IPS-18a (cell line): ENCODE results near the gene SECTM1.

Experiments
- H3K27ac ChIP-seq: one replicate; pipeline ENCODE4 v1.5.1; 2013; ENCODE audit warnings: low read length
- H3K27me3 ChIP-seq: one replicate; pipeline ENCODE4 v1.6.1; 2013; ENCODE audit warnings: mild to moderate bottlenecking, low read length; ENCODE audit not compliant: control insufficient read depth, insufficient read depth
- H3K36me3 ChIP-seq: one replicate; pipeline ENCODE4 v1.6.1; 2013; ENCODE audit warnings: low read depth, low read length; ENCODE audit not compliant: control insufficient read depth
- H3K4me1 ChIP-seq: one replicate; pipeline ENCODE4 v1.6.1; 2013; ENCODE audit warnings: low read depth, low read length; ENCODE audit not compliant: control insufficient read depth
- H3K4me3 ChIP-seq: one replicate; pipeline ENCODE4 v1.5.1; 2013; ENCODE audit warnings: low read length
- H3K9ac ChIP-seq: one replicate; pipeline ENCODE4 v1.6.1; 2013; ENCODE audit warnings: mild to moderate bottlenecking, low read length, moderate library complexity
- H3K9me3 ChIP-seq: one replicate; pipeline ENCODE4 v1.6.1; 2013; ENCODE audit warnings: low read depth, low read length; ENCODE audit not compliant: control insufficient read depth

The SECTM1 gene

GRCh38 chr17:82314012-82314726 lies 19.4 kb downstream of the SECTM1 start:
- Histone ChIP-seq H3K4me3 (no peak overlapping the region), H3K9ac (no peak overlapping the region), H3K4me1 (no peaks in the 10 kb centered on the region), H3K9me3 (no peaks in the 10 kb centered on the region), H3K36me3 (no peaks in the 10 kb centered on the region), H3K27me3 (no peaks in the 10 kb centered on the region), H3K27ac (no peak overlapping the region)

DNA sequence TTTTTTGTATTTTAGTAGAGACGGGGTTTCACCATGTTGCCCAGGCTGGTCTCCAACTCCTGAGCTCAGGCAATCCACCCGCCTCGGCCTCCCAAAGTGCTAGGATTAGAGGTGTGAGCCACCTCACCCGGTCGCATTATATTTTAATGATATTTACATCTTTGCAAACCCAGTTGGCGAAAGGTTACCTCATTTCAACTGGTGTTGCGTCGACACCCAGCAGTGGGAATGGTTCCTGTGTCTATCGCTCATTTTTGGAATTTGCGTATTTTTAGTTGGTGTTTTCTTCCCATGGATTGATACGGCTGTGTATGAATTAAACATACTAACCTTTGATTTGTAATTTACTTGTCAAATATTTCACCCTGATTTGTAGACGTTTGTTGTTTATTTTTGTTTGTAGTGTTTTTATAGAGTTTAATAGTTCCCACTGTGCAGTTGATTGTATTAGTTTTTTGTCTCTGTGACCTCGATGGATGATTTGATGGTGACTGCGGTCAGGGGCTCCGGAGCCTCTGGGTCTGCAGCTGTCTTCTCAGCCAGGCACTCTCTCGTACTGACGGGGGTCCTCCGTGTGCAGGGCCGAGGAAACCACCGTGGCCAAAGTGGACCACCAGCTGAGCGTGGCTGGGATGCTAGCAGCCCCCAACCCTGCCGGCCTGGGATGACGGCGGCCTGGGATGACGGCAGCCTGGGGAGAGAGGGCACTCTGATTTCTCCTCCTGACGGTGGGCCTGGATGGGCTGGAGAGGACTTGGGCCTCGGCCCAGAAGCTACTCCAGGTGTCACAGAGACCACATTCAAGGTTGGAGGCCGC lies 20.2 kb downstream of the SECTM1 start:
- no peaks in the 10 kb centered on the region for H3K36me3 ChIP-seq
- no peak overlapping the region for H3K27ac ChIP-seq
- H3K27me3 ChIP-seq, result no peaks in the 10 kb centered on the region
- H3K9me3 ChIP-seq, result no peaks in the 10 kb centered on the region
- no peak overlapping the region for H3K4me3 ChIP-seq
- H3K9ac ChIP-seq, result no peak overlapping the region
- H3K4me1 ChIP-seq, result no peaks in the 10 kb centered on the region

GRCh38 chr17:82311971-82312370 lies 21.6 kb downstream of the SECTM1 start:
- Histone ChIP-seq H3K4me1 (no peaks in the 10 kb centered on the region), H3K36me3 (no peaks in the 10 kb centered on the region), H3K9me3 (no peaks in the 10 kb centered on the region), H3K27ac (no peak overlapping the region), H3K9ac (no peak overlapping the region), H3K27me3 (no peaks in the 10 kb centered on the region), H3K4me3 (no peak overlapping the region)

DNA sequence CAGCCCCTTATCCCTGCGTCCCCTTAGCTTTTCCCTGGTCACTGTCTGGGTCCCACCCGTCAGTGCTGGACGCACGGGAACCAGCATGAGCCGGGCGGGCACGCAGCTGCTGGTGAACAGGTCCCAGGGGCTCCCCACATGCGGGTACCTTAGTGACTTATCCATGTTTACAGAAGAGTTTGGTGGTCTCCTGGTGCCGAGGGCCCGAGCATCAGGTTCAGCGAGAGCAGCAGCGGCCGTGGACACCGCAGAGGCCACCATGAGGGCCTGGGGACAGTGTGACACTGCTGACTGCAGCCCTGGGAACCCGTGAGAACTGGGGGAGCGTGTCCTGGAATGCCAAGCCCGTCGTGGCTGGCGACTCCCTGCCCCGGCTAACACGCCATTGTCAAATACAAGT lies 22.7 kb downstream of the SECTM1 start:
- no peak overlapping the region for H3K9ac ChIP-seq
- H3K36me3 ChIP-seq, result no peaks in the 10 kb centered on the region
- H3K4me3 ChIP-seq, result no peak overlapping the region
- no peak overlapping the region for H3K27ac ChIP-seq
- H3K4me1 ChIP-seq, result no peaks in the 10 kb centered on the region
- H3K27me3 ChIP-seq, result no peaks in the 10 kb centered on the region
- no peaks in the 10 kb centered on the region for H3K9me3 ChIP-seq

DNA sequence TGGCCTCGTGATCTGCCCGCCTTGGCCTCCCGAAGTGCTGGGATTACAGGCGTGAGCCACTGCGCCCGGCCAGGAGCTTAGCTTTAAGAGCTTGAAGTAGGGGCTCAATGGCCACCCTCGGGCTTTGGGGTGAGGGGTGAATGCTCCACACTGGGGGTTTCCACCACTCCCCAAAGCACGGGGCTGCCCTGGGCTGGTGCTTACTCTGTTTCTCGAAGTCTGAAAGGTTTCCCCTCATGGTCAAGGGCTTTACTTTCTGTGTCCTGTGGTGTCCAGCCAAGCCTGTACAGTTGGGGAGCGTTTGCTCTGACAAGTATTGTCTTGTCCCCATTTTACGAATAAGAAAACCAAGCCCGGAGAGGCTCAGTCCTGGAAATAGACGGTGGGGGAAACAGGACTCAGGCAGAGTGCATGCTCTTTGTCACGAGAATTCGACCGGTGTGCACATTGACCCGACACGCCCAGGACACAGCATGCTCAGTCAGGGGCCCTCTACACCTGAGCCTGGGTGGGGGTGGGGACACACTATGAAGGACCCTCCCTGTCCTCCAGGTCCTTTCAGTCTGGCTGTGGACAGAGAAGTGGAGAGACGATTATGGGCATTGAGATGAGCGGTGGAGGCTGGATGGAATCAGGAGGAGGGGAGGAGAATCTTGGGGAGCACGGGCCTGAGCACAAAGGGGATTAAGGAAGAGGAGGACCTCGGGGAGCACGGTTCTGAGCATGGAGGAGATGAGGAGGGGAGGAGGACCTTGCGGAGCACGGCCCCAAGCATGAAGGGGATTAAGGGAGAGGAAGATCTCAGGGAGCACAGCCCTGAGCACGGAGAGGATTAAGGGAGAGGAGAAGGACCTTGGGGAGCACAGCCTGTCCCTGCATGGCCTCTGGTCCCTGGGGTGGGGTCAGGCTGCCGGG lies 23.7 kb downstream of the SECTM1 start:
- Histone ChIP-seq H3K27me3 (no peaks in the 10 kb centered on the region), H3K27ac (no peak overlapping the region), H3K36me3 (no peaks in the 10 kb centered on the region), H3K9me3 (no peaks in the 10 kb centered on the region), H3K4me1 (no peaks in the 10 kb centered on the region), H3K4me3 (no peak overlapping the region), H3K9ac (no peak overlapping the region)

DNA sequence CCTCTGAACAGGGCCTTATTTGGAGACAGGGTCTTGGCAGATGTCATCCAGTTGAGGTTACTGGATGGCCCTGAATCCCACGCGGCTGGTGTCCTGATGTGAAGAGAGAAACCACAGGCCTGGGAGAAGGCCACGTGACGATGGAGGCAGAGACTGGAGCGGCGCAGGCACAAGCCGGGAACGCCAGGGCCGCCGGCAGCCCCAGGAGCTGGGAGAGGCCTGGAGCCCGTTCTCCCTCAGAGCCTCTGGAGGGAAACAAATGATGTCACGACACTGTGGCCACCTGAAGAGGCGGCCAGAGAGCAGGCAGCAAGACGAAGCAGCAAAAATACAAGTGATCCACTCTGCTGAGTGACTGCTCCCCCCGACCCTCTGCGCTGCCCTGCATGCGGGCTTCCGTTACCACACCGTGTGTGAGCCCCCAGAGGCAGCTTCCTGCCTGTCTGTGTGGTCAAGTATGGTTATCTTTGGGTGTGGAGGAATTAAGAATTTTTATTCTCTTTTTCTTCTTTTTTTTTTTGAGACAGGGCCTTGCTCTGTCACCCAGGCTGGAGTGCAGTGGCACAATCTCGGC lies 27.8 kb downstream of the SECTM1 start:
- H3K27ac ChIP-seq, result no peak overlapping the region
- H3K9ac ChIP-seq, result no peak overlapping the region
- no peaks in the 10 kb centered on the region for H3K4me1 ChIP-seq

DNA sequence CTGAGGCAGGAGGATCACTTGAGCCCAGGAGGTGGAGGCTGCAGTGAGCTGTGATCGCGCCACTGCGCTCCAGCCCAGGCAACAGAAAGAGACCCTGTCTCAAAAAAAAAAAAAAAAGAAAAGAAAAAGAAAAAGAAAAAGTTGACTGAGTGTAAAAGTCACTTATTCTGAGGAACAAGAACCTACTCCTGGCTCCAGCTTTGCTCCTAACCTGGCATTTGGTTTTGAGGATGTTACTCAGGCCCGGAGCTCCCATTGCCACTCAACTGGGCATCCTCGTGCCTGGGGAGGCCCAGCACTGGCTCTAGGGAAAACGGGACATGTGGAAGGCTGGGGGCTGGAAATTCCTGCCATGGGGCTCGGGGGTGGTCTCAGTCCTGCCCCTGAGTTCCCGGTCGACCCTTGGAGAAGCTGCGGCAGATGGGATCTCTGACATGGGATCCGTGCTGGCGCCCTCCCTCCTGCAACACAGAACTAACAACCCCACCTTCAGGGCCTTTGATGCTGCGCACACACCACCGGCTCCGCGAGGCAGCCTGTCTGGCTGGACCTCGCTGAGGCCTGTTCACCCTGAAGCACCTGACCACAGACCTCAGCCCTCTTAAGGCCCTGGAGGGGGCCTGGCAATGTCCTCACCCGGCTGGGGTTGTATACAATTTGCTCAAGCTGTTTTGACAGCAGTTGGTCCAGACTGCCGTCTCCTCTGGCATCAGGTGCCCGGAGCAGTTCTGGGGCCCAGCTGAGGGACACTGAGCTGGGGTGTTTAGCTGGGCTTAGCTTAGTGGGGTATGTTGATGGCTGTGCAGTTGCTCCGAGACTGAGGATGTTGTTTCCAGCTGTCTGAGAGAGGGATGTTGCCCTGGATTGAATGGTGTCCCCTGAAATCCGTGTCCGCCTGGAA lies 28.5 kb downstream of the SECTM1 start:
- Histone ChIP-seq H3K9me3 (no peaks in the 10 kb centered on the region), H3K36me3 (no peaks in the 10 kb centered on the region), H3K27ac (no peak overlapping the region), H3K27me3 (no peaks in the 10 kb centered on the region), H3K4me1 (no peaks in the 10 kb centered on the region), H3K4me3 (no peak overlapping the region), H3K9ac (no peak overlapping the region)

More for the DNA sequence above, 27.8 kb downstream of the SECTM1 start:
- Histone ChIP-seq H3K4me3 (no peak overlapping the region), H3K36me3 (no peaks in the 10 kb centered on the region), H3K27me3 (no peaks in the 10 kb centered on the region), H3K9me3 (no peaks in the 10 kb centered on the region)

DNA sequence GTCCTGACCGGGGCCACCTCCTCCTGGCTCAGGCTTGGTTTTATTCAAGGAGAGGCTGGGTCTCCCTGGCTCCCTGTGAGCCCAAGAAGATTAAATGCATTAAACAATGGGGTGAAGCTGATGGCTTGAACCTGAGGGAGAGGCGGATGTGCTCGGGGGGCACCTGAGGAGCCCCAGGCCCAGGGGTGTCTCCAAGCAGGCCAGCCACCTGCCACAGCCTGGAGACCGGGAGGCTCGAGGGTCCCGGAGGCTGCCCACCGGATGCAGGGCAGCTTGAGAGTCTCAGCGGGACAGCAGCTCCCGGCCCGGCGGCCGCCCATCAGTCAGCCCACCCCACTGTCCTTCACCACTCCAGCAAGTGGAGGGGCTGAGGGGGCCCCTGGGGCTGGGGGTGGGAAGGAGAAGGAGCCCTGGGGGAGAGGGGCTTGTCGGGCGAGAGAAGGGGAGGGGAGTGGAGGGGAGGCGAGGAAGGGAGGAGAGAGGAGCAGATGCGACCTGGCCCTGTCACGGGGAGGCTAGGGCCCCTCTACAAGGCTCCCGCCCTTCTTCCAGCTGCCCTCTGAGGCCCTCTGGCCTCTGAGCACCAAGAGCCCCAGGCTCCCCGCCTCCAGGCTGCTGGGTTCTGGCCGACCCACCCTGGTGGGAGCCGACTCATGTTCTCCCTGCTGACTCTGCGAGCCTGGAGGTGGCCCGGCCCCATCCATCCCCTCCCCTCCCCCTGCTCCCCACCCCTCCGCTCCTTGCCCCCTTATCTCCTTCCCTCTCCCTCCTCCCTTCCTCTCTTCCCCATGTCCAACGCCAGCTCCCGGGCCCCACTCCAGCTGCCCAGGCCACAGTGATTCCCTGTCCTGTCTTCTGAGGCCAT lies 29.4 kb downstream of the SECTM1 start:
- H3K9ac ChIP-seq, result no peak overlapping the region
- no peaks in the 10 kb centered on the region for H3K9me3 ChIP-seq
- no peak overlapping the region for H3K4me3 ChIP-seq
- no peak overlapping the region for H3K27ac ChIP-seq
- H3K27me3 ChIP-seq, result no peaks in the 10 kb centered on the region
- H3K4me1 ChIP-seq, result no peaks in the 10 kb centered on the region
- H3K36me3 ChIP-seq, result no peaks in the 10 kb centered on the region

DNA sequence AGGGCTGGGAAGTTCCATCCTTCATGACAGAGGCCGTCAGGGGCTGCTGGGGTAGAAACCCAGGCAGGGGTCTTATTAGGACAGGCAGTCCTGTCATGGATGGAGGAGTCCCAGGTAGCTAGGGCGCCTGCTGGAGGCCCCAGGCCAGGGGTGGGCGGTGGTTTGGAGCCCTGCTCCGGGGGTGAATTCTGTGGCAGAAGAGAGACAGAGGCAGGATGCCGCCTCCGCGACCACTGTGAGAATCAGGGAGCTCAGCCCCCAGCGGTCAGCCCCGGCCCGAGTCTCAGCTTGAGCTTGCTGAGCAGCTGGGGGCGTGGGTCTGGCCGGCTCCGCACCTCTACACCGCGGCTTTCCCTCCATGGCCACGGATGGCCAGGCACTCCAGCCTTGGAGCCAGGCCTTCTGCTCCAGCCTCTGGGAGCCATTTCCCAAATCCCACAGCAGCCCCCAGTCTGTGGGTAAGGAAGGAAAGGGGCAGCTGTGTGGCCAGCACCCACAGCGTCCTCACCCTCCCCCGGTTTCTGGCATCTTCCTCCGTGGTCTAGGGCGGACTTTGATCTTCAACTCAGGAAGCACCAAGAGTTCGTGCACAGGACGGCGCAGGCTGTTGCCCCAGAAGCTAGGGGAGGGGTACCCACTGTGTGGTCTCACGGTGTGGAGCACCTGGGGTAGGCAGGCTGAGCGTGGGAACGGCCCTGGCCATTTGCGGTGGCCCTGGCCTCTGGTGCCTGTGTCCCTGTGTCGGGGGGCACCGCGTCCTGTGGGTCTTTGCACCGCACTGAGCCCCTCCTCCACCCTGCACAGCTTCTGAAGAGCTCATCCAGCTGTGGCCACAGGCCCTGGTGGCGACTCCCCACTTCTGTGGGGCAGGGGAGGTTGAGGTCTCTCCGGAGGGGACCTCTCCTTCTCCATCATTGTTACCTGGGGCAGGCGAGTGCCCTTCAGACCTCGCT lies 30.3 kb downstream of the SECTM1 start:
- Histone ChIP-seq H3K4me3 (no peak overlapping the region), H3K36me3 (no peaks in the 10 kb centered on the region), H3K9ac (no peak overlapping the region), H3K27me3 (no peaks in the 10 kb centered on the region), H3K4me1 (no peaks in the 10 kb centered on the region), H3K27ac (no peak overlapping the region), H3K9me3 (no peaks in the 10 kb centered on the region)
